HG03159 (cell line): ENCODE measurements around the gene ZDHHC9.

ENCODE experiments used
- ATAC-seq: cut with Tn5 transposase; IDR thresholded peaks from one replicate; pipeline ENCODE4 v1.9.1; 2021; ENCODE audit warnings: mild to moderate bottlenecking, moderate library complexity; ENCODE audit not compliant: unreplicated experiment

ZDHHC9 gene

GRCh38 chrX:129787336-129788055 is 56.2 kb downstream of the ZDHHC9 start:
- no peak for ATAC-seq

- peak; percentile 84 for ATAC-seq
Measured at GRCh38 chrX:129786210-129786651, 57.5 kb downstream of the ZDHHC9 start.

GRCh38 chrX:129785160-129785947 is 58.3 kb downstream of the ZDHHC9 start:
- no peak for ATAC-seq

GRCh38 chrX:129784371-129784770 is 59.3 kb downstream of the ZDHHC9 start:
- no peak for ATAC-seq

- no peak for ATAC-seq
Measured at GRCh38 chrX:129783291-129783713, 60.4 kb downstream of the ZDHHC9 start.

- no peak for ATAC-seq
Measured at GRCh38 chrX:129782706-129783105, 61.0 kb downstream of the ZDHHC9 start.

GRCh38 chrX:129781680-129782495 is 61.8 kb downstream of the ZDHHC9 start:
- no peak for ATAC-seq

- ATAC-seq: peak; percentile 75
Measured at GRCh38 chrX:129781134-129781672, 62.5 kb downstream of the ZDHHC9 start.

GRCh38 chrX:129780441-129781105 is 63.1 kb downstream of the ZDHHC9 start:
- no peak for ATAC-seq

- peak; percentile 26 for ATAC-seq
Measured at GRCh38 chrX:129779747-129780146, 63.9 kb downstream of the ZDHHC9 start, which contains the start of gene SASH3. Gene SASH3, plus strand, starts transcription at chrX:129779949. Its CDS starts 149 bp downstream, at chrX:129780098.

GRCh38 chrX:129779086-129779672 is 64.5 kb downstream of the ZDHHC9 start:
- no peak for ATAC-seq

GRCh38 chrX:129777218-129778030 is 66.3 kb downstream of the ZDHHC9 start:
- ATAC-seq: no peak

- ATAC-seq: no peak
Measured at GRCh38 chrX:129773649-129774458, 69.8 kb downstream of the ZDHHC9 start.

GRCh38 chrX:129772796-129773431 is 70.8 kb downstream of the ZDHHC9 start:
- peak; percentile 72 for ATAC-seq

GRCh38 chrX:129771266-129771995 is 72.3 kb downstream of the ZDHHC9 start:
- ATAC-seq: no peak

- peak; percentile 40 for ATAC-seq
Measured at GRCh38 chrX:129769467-129770154, 74.1 kb downstream of the ZDHHC9 start.
